K562 (cell line): ENCODE measurements around the gene SYN1. TPM values are rescaled to one million over a fixed set of nuclear protein-coding genes. Genes with fewer than 3 reads are reported as not detected.
A peak's percentile ranks its signal among the peaks of the same experiment; 100 is the strongest.

ENCODE experiments used
- BRD4 ChIP-seq: fragments of 200-600 bp; sonication (generic); IDR thresholded peaks from 2 replicates; pipeline ENCODE4 v1.6.1; 2017; ENCODE audit warnings: inconsistent platforms
- DIDO1 ChIP-seq: fragments of 450-650 bp; IDR thresholded peaks from 2 replicates; pipeline ENCODE4 v1.6.1; 2016; ENCODE audit warnings: low read depth, missing biosample characterization, missing genetic modification characterization
- HDAC2 ChIP-seq: fragments of 450-650 bp; IDR thresholded peaks from 2 replicates; pipeline ENCODE4 v1.6.1; 2016; ENCODE audit warnings: mild to moderate bottlenecking
- HNRNPH1 ChIP-seq: fragments of 200-400 bp; formaldehyde crosslinking; optimal IDR thresholded peaks from 2 replicates; pipeline ENCODE3; 2017; ENCODE audit warnings: low read depth, mild to moderate bottlenecking, low read length, moderate library complexity
- HSF4 ChIP-seq: fragments of 250-450 bp; sonication (Bioruptor Pico); IDR thresholded peaks from 2 replicates; pipeline ENCODE4 v2.1.2; 2022; ENCODE audit warnings: mild to moderate bottlenecking, moderate library complexity, borderline replicate concordance
- MEF2A ChIP-seq: IDR thresholded peaks from 2 replicates; pipeline ENCODE4 v1.6.1; 2011; ENCODE audit warnings: low read depth, mild to moderate bottlenecking, low read length, moderate library complexity; ENCODE audit not compliant: control insufficient read depth
- NFRKB ChIP-seq: fragments of 450-650 bp; IDR thresholded peaks from 2 replicates; pipeline ENCODE4 v1.6.1; 2016; ENCODE audit warnings: low read depth
- NR2F6 ChIP-seq: fragments of 450-650 bp; formaldehyde crosslinking; IDR thresholded peaks from 2 replicates; pipeline ENCODE4 v1.4.0; 2020; ENCODE audit warnings: mild to moderate bottlenecking
- PCBP1 ChIP-seq: fragments of 200-400 bp; formaldehyde crosslinking; IDR thresholded peaks from 2 replicates; pipeline ENCODE4 v1.6.1; 2018; ENCODE audit warnings: mild to moderate bottlenecking, low read depth, low read length; ENCODE audit not compliant: poor library complexity, severe bottlenecking
- PHB ChIP-seq: fragments of 250-450 bp; sonication (Bioruptor Pico); IDR thresholded peaks from 2 replicates; pipeline ENCODE4 v1.5.0; 2021
- POLR2B ChIP-seq: fragments of 450-650 bp; IDR thresholded peaks from 2 replicates; pipeline ENCODE4 v1.6.1; 2018; ENCODE audit warnings: low read depth; ENCODE audit not compliant: partially characterized antibody
- PRPF4 ChIP-seq: fragments of 200-400 bp; formaldehyde crosslinking; IDR thresholded peaks from one replicate; pipeline ENCODE4 v1.6.1; 2017; ENCODE audit warnings: low read length, low read depth, mild to moderate bottlenecking; ENCODE audit not compliant: insufficient read depth, poor library complexity, severe bottlenecking
- RBM22 ChIP-seq: fragments of 200-400 bp; formaldehyde crosslinking; IDR thresholded peaks from 2 replicates; pipeline ENCODE4 v1.6.1; 2018; ENCODE audit warnings: low read length, low read depth; ENCODE audit not compliant: poor library complexity, severe bottlenecking
- RUNX1 ChIP-seq: sonication (generic); IDR thresholded peaks from 2 replicates; pipeline ENCODE4 v1.6.1; 2016; ENCODE audit warnings: antibody characterized with exemption, low read depth
- SETDB1 ChIP-seq: IDR thresholded peaks from one replicate; pipeline ENCODE4 v1.6.1; 2012; ENCODE audit warnings: low read length, control low read depth, inconsistent platforms
- SFPQ ChIP-seq: fragments of 200-400 bp; formaldehyde crosslinking; IDR thresholded peaks from 2 replicates; pipeline ENCODE4 v1.6.1; 2017; ENCODE audit warnings: mild to moderate bottlenecking, low read depth, low read length, moderate library complexity
- TCF7L2 ChIP-seq: fragments of 150-350 bp; IDR thresholded peaks from 2 replicates; pipeline ENCODE4 v1.6.1; 2016; ENCODE audit warnings: low read depth, mild to moderate bottlenecking, low read length, moderate library complexity
- TCFL5 ChIP-seq: fragments of 250-450 bp; sonication (Bioruptor Pico); conservative IDR thresholded peaks from 2 replicates; pipeline ENCODE4 v1.6.1; 2021; ENCODE audit warnings: mild to moderate bottlenecking, moderate library complexity, matching md5 sums
- ZNF274 ChIP-seq: IDR thresholded peaks from 2 replicates; pipeline ENCODE4 v1.6.1; 2011; ENCODE audit warnings: low read depth, mild to moderate bottlenecking, low read length, moderate library complexity, borderline replicate concordance
- ZNF695 ChIP-seq: fragments of 450-650 bp; formaldehyde crosslinking; IDR thresholded peaks from 2 replicates; pipeline ENCODE4 v1.4.0; 2020; ENCODE audit warnings: mild to moderate bottlenecking, moderate library complexity
- polyA plus RNA-seq, 8 experiments: library from polyadenylated mRNA; depleted of rRNA in 4 of 8; stranded (reverse) in 5 of 8; unstranded in 3 of 8; fragments of >200 nt; fragmentation: Nextera tagmentation in 2 of 8; fragmentation: Illumina TruSeq in 1 of 8; extraction: Ambion mirVana in 2 of 8; extraction: Trizol in 1 of 8; gene quantifications; 2 replicates each; pipeline versions ENCODE4 v1.2.1 to v1.2.3, GENCODE V29; 2011 to 2014; ENCODE audit warnings: inconsistent platforms in 1 of 8, missing spikeins in 1 of 8
- total RNA-seq, 7 experiments: library from RNA; depleted of rRNA in 6 of 7; stranded (reverse); fragments of >200 nt in 6 of 7; fragmentation: Illumina TruSeq in 2 of 7; extraction: Trizol in 2 of 7; gene quantifications; 2 replicates each; pipeline versions ENCODE4 v1.2.1 to v1.2.3, GENCODE V29; 2011 to 2021; ENCODE audit warnings: low replicate concordance in 1 of 7
- TF ChIP-seq, protein P1 (sequence below), 3 experiments: fragments of 200-800 bp in 1 of 3; fragments of 250-450 bp in 1 of 3; fragments of 450-650 bp in 1 of 3; sonication (Bioruptor Pico) in 1 of 3; sonication (Bioruptor generic) in 1 of 3; formaldehyde crosslinking in 1 of 3; IDR thresholded peaks; 2 replicates each; pipeline versions ENCODE4 v1.6.1 to v1.8.0; 2016 to 2022; ENCODE audit warnings: mild to moderate bottlenecking in 2 of 3, missing genetic modification characterization in 2 of 3, missing compliant biosample characterization in 1 of 3, moderate library complexity in 1 of 3
- TF ChIP-seq, protein P2 (sequence below): IDR thresholded peaks from 2 replicates; pipeline ENCODE4 v1.6.1; 2012; ENCODE audit warnings: low read depth, low read length, improper control_type of control experiment, borderline replicate concordance

Gene SYN1
- total and polyA plus RNA-seq, 9 of the 15 experiments (the other 6 are each of a cell fraction or from before 2014, with no cell fraction given), result 0.01 to 0.28 (median 0.18) TPM; not detected in 2

- TF ChIP-seq TCFL5 (no peak), RUNX1 (no peak), PCBP1 (peak; percentile 70), MEF2A (no peak), DIDO1 (tag) (no peak), HNRNPH1 (no peak), SETDB1 (no peak), ZNF695 (CRISPR knock-in tag) (no peak), ZNF274 (no peak), BRD4 (no peak), PHB (CRISPR knock-in tag) (no peak), NR2F6 (no peak), SFPQ (no peak), POLR2B (peak; percentile 69), HDAC2 (no peak), NFRKB (peak; percentile 57), TCF7L2 (peak; percentile 96), PRPF4 (no peak), RBM22 (no peak), HSF4 (CRISPR knock-in tag) (no peak)
- TF ChIP-seq, protein P1, sequence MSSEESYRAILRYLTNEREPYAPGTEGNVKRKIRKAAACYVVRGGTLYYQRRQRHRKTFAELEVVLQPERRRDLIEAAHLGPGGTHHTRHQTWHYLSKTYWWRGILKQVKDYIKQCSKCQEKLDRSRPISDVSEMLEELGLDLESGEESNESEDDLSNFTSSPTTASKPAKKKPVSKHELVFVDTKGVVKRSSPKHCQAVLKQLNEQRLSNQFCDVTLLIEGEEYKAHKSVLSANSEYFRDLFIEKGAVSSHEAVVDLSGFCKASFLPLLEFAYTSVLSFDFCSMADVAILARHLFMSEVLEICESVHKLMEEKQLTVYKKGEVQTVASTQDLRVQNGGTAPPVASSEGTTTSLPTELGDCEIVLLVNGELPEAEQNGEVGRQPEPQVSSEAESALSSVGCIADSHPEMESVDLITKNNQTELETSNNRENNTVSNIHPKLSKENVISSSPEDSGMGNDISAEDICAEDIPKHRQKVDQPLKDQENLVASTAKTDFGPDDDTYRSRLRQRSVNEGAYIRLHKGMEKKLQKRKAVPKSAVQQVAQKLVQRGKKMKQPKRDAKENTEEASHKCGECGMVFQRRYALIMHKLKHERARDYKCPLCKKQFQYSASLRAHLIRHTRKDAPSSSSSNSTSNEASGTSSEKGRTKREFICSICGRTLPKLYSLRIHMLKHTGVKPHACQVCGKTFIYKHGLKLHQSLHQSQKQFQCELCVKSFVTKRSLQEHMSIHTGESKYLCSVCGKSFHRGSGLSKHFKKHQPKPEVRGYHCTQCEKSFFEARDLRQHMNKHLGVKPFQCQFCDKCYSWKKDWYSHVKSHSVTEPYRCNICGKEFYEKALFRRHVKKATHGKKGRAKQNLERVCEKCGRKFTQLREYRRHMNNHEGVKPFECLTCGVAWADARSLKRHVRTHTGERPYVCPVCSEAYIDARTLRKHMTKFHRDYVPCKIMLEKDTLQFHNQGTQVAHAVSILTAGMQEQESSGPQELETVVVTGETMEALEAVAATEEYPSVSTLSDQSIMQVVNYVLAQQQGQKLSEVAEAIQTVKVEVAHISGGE (CRISPR knock-in tag; IDR thresholded peaks at IDR 0.05), result no peak
- TF ChIP-seq, protein P2, sequence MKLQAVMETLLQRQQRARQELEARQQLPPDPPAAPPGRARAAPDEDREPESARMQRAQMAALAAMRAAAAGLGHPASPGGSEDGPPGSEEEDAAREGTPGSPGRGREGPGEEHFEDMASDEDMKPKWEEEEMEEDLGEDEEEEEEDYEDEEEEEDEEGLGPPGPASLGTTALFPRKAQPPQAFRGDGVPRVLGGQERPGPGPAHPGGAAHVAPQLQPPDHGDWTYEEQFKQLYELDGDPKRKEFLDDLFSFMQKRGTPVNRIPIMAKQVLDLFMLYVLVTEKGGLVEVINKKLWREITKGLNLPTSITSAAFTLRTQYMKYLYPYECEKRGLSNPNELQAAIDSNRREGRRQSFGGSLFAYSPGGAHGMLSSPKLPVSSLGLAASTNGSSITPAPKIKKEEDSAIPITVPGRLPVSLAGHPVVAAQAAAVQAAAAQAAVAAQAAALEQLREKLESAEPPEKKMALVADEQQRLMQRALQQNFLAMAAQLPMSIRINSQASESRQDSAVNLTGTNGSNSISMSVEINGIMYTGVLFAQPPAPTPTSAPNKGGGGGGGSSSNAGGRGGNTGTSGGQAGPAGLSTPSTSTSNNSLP, result no peak
Measured at GRCh38 chrX:47560934-47561658, 58.6 kb downstream of the SYN1 start, which contains the start of gene ARAF (continued).
